Spinal cord (tissue), 10 donors: ENCODE results near the gene DLG2. TPM values are rescaled to one million over a fixed set of nuclear protein-coding genes. Genes with fewer than 3 reads are reported as not detected.

Source experiments
- DNase-seq, 6 donors: peaks; one replicate each; pipeline versions ENCODE4 v3.0.0 to v3.0.0-alpha.2; 2013 to 2015; ENCODE audit warnings: low spot score in 6 of 6, low read depth in 4 of 6
- H3K27ac ChIP-seq: one replicate; pipeline ENCODE4 v1.5.1; 2013; ENCODE audit warnings: low read depth, low read length, control low read depth
- H3K27me3 ChIP-seq: one replicate; pipeline ENCODE4 v1.6.1; 2013; ENCODE audit warnings: low read length; ENCODE audit not compliant: control insufficient read depth, insufficient read depth
- H3K36me3 ChIP-seq: one replicate; pipeline ENCODE4 v1.6.1; 2013; ENCODE audit warnings: low read length; ENCODE audit not compliant: control insufficient read depth, insufficient read depth
- H3K4me1 ChIP-seq: one replicate; pipeline ENCODE4 v1.6.1; 2013; ENCODE audit warnings: low read length; ENCODE audit not compliant: control insufficient read depth, insufficient read depth
- H3K4me3 ChIP-seq: one replicate; pipeline ENCODE4 v1.5.1; 2013; ENCODE audit warnings: low read depth, low read length, control low read depth
- H3K9me3 ChIP-seq: one replicate; pipeline ENCODE4 v1.6.1; 2013; ENCODE audit warnings: low read length; ENCODE audit not compliant: control insufficient read depth, insufficient read depth
- WGBS: methylation state at CpG from one replicate; pipeline ENCODE4 v1.1.5; 2013; ENCODE audit warnings: missing lambda C conversion rate; ENCODE audit not compliant: insufficient coverage; 5-methylcytosine and 5-hydroxymethylcytosine counted together
- polyA plus RNA-seq, 2 donors: library from polyadenylated mRNA; unstranded; fragments of 120-200 nt; gene quantifications; one replicate each; pipeline ENCODE4 v1.2.1, GENCODE V29; 2013; ENCODE audit not compliant: insufficient read length in 2 of 2
- total RNA-seq, 2 donors: library from RNA; depleted of rRNA in 1 of 2; stranded (reverse); fragments of 120-200 nt in 1 of 2; fragments of >200 nt in 1 of 2; gene quantifications; one replicate each; pipeline versions ENCODE4 v1.2.3 to v1.2.4, GENCODE V29; 2013 to 2014
- donor health status: healthy.

Gene DLG2
- total and polyA plus RNA-seq, 4 donors, result 37.7 to 111 (median 49.0) TPM

DNA sequence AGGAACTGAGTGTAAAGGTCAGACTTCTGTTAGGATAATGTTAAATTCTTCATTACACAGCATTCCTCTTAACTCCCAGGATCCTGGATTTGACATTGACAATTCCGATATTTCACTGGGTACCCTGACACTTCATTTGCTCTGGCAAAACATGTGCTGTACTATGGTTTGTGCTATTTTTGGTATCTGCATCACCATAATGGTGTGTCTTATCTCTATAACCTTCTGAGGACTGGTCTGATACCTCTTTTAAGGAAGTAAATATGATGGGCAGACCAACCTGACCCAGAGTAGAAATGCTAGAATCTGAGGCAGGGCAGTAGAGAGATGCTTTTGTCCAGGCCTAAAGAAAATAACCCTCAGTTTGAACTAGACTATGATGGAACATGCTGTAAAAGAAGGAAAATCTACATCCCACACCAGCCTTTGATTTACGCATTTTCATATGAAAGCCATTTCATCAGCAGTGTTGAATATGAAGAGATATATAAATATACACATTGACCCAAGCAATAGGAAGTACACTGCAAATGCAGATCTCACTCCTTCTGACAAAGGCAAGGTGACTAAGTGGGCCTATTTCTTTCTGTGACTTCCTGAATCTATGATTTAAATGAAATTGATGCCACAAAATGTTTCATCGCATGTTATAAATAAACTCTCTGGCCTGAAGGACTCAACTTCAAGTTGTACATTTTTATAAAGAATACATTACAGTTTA is 966.7 kb downstream of the DLG2 start:
- no peak for DNase-seq
- Histone ChIP-seq H3K27me3 (no peaks in the 10 kb centered on the region), H3K36me3 (no peaks in the 10 kb centered on the region), H3K9me3 (peaks cover 3% of the 10 kb centered on the region), H3K4me1 (no peaks in the 10 kb centered on the region), H3K27ac (no peak overlapping the region), H3K4me3 (no peak overlapping the region)
- no CpG with 5 or more reads among the region's 3 CpGs for WGBS

DNA sequence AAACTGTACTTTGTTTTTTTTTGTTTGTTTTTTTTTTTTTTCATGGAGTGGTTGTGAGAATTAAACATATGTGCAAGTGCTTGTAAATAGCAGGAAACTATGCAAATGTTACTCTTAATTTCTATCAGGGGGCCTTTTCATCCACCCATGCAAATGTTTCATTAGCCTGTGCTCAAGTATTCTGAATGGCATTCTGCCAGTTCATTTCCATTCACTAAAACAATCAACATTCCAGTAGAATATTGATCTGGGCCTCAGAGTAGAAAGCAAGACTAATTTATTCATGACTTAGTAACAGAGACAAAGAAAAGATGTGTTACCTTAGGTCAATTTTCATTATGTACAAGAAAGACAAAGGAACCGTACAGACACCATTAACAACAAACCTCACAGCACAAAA is 971.4 kb downstream of the DLG2 start:
- H3K36me3 ChIP-seq, result no peaks in the 10 kb centered on the region

GRCh38 chr11:84648471-84648870 is 978.7 kb downstream of the DLG2 start:
- H3K27me3 ChIP-seq, result no peaks in the 10 kb centered on the region
- no peaks in the 10 kb centered on the region for H3K9me3 ChIP-seq
- no peak overlapping the region for H3K27ac ChIP-seq
- WGBS, result no CpG with 5 or more reads among the region's 5 CpGs
- no peaks in the 10 kb centered on the region for H3K36me3 ChIP-seq
- no peaks in the 10 kb centered on the region for H3K4me1 ChIP-seq
- DNase-seq, result peak in 2 of 6 donors; percentile 33 to 81
- H3K4me3 ChIP-seq, result no peak overlapping the region

More for the DNA sequence above, 971.4 kb downstream of the DLG2 start:
- no peak overlapping the region for H3K4me3 ChIP-seq
- no peaks in the 10 kb centered on the region for H3K4me1 ChIP-seq
- no CpG with 5 or more reads among the region's 1 CpG for WGBS
- H3K27me3 ChIP-seq, result no peaks in the 10 kb centered on the region
- H3K9me3 ChIP-seq, result peaks cover 3% of the 10 kb centered on the region
- peak; percentile 15 to 97 (median 39) for DNase-seq
- no peak overlapping the region for H3K27ac ChIP-seq

DNA sequence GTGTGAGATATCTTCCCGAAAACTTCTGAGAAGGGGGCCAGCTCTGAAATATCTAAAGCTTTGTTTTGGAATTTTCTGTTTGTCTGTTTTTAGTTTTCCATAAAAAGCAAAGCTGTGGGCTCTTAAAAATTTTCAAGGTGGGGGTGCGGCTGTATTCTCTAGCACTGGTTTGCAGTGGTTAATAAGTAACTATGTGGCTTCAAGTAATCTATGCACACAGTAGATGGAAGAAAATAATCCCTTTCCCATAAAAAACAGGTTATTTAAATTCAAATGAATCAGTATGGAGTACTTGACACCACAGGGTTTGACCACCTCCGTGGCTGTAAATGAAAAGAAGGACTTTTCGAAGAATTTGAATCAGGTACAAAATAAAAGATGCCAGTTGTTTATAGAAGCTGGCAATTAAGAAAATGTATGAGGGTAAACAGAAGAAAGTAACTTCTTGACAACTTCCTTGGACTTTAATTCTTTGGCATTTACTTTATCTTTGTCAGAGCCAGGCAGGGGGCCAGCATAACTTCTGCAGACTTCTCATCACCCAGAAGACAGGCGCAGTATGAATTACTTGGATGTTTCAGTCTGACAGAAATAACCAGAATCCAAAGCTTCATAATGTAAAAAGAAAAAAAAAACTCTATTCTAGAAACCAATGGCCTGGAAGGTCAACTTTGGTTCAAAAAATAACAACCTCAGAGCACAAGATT is 981.0 kb downstream of the DLG2 start:
- Histone ChIP-seq H3K27me3 (no peaks in the 10 kb centered on the region), H3K9me3 (no peaks in the 10 kb centered on the region), H3K4me3 (no peak overlapping the region), H3K36me3 (no peaks in the 10 kb centered on the region), H3K4me1 (no peaks in the 10 kb centered on the region), H3K27ac (no peak overlapping the region)
- DNase-seq, result peak in 1 of 6 donors; percentile 52
- WGBS, result 43% methylated on average over 2 of the region's 5 CpGs

DNA sequence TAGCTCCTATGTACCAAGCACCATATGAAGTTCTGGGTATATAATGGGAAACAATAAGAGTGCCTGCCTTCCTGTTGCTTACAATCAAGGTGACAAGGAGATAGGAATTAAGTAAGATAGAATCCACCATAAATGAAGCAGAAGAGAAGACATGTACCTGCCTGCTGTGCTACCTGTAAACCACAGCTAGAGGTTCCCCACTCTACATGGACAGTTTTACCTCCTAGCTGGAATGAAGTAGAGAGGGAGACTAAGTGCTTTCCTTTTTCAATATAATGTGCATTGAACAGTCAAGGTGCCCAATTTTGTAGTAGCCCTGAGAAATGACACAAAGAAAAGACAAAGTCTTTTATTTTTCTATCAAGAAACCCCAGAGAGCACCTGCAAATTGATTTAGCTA is 984.6 kb downstream of the DLG2 start:
- Histone ChIP-seq H3K4me3 (no peak overlapping the region), H3K36me3 (no peaks in the 10 kb centered on the region), H3K4me1 (no peaks in the 10 kb centered on the region), H3K9me3 (no peaks in the 10 kb centered on the region), H3K27me3 (no peaks in the 10 kb centered on the region), H3K27ac (no peak overlapping the region)
- DNase-seq, result no peak

DNA sequence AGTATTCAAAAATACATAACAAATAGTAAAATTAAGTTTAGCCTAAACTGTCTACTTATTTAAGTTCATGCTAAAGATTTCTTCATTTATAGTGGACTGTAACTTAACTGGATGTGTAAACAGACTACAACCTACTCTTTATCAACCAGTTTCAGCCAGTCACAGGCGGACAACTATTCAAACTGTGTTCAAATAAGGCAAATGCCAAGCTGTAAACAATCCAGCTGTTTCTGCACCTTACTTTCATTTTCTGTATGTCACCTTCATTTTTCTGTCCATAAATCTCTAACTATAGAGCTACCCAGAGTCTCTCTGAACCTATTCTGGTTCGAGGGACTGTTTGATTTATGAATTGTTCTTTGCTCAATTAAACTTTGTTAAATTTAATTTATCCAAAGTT is 992.8 kb downstream of the DLG2 start:
- Histone ChIP-seq H3K9me3 (no peaks in the 10 kb centered on the region), H3K27me3 (no peaks in the 10 kb centered on the region), H3K4me3 (no peak overlapping the region), H3K4me1 (no peaks in the 10 kb centered on the region), H3K36me3 (no peaks in the 10 kb centered on the region), H3K27ac (no peak overlapping the region)
- 83% methylated on average over 1 of the region's 2 CpGs for WGBS
- no peak for DNase-seq

- Histone ChIP-seq H3K36me3 (no peaks in the 10 kb centered on the region), H3K4me3 (no peak overlapping the region), H3K27me3 (no peaks in the 10 kb centered on the region), H3K27ac (no peak overlapping the region), H3K9me3 (no peaks in the 10 kb centered on the region), H3K4me1 (no peaks in the 10 kb centered on the region)
- 25% methylated on average over 1 of the region's 4 CpGs for WGBS
- DNase-seq, result peak in 1 of 6 donors; percentile 66
Observed at GRCh38 chr11:84628871-84629620, 998.1 kb downstream of the DLG2 start.

GRCh38 chr11:84626256-84626655 is 1000.9 kb downstream of the DLG2 start:
- no peak overlapping the region for H3K27ac ChIP-seq
- DNase-seq, result no peak
- no peaks in the 10 kb centered on the region for H3K27me3 ChIP-seq
- H3K36me3 ChIP-seq, result no peaks in the 10 kb centered on the region
- no peaks in the 10 kb centered on the region for H3K9me3 ChIP-seq
- H3K4me3 ChIP-seq, result no peak overlapping the region
- no peaks in the 10 kb centered on the region for H3K4me1 ChIP-seq

DNA sequence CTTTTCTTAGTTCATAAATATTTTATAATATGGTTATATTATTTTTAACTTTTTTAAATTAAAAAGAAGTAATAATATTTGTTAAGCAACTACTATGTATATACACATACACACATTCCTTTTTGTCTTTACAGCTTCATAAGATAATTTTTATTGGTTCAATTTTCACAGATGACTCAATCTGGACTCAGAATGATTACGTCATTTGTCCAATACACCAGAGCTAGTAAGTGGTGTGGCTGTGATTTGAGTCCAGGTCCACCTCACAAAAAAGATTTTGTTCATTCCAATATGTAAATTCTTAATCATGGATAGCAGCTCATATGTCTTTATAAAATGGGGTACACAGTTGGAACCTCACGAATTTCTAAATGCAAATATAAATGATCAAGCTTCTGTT is 1014.5 kb downstream of the DLG2 start:
- no peak overlapping the region for H3K4me3 ChIP-seq
- H3K36me3 ChIP-seq, result no peaks in the 10 kb centered on the region
- no peaks in the 10 kb centered on the region for H3K4me1 ChIP-seq
- no peaks in the 10 kb centered on the region for H3K27me3 ChIP-seq
- no peak overlapping the region for H3K27ac ChIP-seq
- no peaks in the 10 kb centered on the region for H3K9me3 ChIP-seq
- no peak for DNase-seq
- no CpG with 5 or more reads among the region's 2 CpGs for WGBS
